Measurements from ENCODE around the gene DHRS3.

The DHRS3 gene

GRCh38 chr1:12637693-12638092 is 19.7 kb upstream of the DHRS3 start:
- DNase-seq: no peak

DNA sequence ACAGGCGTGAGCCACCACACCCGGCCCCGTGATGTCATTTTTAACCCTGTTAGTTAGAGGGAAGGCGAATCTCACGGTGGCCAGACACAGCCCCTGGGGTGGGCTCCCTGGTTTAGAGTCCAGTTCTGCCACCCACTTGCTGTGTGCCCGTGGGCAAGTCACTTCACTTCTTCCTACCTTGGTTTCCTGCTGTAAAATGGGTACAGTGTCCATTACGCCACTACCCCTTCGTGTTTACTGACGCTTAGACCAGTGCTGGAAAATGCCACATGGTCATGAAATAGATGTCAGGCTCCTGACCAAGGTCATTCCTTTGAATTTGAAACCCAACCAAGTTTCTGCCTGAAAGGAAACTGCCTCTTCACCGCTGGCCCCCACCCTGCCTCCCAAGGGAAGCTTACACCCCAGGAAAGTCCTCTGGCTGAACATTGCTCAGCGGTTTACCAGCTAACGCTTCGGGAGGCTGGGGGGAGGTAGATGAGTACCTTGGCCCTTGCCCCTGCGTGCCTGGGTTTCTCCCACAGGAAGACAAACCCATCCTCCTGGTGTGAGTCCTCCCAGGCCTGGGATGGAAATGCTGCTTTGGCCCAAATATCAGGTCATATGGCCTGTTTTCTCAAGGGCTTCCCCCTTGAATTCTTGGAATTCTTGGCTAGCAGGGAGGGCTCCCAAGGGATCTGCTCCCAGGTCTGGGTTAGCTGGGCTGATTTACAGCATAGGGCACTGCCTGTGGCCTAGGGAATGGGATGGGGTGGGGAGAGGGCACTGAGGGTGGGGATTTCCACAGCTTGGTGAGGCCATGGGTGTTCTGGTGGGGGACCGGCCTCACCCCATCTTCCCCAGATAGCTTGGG is 18.3 kb upstream of the DHRS3 start:
- DNase-seq: no peak

DNA sequence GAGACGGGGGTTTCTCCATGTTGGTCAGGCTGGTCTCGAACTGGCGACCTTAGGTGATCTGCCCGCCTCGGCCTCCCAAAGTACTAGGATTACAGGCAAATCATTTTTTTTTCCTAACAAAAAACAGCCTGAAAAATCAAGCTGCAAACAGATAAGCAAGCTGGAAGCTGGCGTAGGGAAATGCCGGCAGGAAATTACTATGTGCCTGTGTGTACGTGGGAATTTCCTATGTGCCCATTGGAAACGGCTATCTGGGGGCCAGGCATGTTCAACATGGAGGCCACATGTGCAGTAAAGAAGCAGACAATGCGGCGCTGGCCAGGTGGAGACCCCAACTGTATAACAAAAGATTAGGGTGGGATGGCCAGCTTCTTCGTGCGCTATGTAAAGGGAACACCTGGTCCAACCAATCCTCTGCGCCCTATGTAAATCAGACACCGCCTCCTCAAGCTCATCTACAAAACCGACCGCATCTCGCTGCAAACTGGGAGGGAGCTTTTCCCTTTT is 16.7 kb upstream of the DHRS3 start:
- no peak for DNase-seq

GRCh38 chr1:12634156-12634555 is 16.1 kb upstream of the DHRS3 start:
- no peak for DNase-seq

DNA sequence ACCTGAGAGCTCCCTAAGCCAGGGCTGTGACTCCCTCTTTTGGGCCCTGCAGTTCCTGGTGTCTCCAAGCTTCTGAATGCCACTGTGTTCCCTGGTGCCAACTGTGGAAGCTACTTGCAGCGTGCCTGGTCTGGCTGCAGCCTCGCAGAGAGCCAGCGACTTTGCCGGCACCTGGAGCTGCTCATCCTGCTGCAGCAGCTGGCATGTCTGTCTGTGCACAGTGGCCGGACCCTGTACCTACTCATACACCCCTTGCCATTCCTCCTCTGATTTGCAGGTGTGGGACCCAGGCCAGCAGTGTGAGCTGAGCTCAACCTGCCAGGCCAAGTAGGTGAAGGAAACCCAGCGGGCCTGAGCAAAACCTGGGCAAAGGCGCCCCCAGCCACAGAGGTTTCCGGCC is 13.6 kb upstream of the DHRS3 start:
- DNase-seq: no peak

DNA sequence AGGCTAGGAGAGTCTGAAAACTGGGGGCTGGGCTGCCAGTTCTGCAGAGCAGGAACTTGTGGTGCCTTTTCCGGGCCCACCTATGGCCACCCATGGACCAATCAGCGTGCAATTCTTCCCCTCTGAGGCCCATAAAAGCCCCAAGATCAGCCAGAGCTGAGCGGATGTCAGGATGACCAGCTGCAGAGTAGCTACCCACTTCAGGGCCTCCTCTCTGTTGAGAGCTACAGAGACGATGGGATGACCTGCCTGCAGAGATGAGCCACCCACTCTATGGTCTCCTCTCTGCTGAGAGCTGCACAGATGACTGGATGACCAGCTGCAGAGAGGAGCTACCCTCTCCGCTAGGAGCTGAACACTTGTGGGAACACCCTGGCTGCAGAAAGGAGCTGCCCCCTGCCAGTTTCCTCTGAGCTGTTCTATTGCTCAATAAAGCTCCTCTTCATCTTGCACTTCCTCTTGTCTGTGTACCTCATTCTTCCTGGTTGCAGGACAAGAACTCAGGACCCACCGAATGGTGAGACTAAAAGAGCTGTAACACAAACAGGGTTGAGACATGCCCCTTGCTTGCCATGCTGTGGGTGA is 13.0 kb upstream of the DHRS3 start:
- DNase-seq: no peak

DNA sequence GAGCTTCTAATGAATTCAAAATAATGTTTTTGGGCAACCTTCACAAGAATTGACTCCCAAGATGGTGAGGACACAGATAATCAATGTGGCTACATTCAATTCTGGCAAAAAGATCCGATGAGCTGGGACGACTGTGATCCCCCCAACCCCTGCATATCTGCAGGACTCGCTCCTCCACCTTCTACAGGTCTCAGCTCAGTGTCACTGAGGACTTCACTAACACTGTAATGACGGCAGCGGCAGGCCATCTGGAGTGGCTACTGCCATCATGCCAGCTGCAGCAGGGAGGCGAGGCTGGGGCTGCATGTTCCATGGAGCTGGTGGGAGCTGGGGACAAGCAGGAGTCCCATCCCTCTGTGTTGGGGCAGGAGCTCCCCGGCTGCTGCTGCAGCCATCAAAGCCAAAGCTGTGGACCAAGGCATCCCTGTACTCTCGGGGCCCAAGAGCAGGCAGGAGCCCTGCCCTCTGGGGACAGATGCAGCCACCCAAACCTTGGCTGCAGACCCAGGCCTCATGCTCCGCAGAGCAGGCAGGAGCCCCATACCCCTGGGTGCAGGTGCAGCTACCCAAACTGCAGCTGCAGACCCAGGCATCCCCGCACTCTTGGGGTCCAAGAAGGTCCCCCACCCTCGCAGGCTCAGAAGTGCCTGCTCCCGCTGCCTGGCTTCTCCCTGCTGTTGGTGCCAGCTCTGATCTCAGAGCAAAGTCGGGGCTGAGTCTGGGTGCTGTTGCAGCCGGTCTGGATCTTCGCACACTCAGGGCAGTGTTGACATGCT is 12.2 kb upstream of the DHRS3 start:
- no peak for DNase-seq

DNA sequence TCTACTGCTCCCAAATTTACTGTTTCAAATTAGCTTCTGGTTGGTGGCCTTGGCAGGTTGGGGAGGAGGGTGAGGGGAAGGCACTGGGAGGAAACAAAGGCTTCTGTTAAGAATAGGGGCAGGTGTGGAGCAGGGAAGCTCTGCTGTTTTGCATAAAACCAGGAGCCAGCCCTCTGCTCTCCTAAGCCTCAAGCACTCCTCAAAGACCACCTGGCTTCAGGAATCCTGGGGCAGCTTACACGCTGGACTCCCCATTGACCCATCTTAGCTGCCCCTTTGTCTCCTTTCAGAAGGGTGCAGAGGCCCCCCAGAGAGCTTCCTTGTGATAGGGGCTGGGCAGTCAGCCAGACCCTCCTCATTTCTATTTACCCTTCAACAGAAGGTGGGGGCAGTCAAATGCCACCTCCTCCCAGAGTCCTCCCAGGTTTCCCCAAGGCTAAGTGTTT is 11.5 kb upstream of the DHRS3 start:
- DNase-seq: no peak

DNA sequence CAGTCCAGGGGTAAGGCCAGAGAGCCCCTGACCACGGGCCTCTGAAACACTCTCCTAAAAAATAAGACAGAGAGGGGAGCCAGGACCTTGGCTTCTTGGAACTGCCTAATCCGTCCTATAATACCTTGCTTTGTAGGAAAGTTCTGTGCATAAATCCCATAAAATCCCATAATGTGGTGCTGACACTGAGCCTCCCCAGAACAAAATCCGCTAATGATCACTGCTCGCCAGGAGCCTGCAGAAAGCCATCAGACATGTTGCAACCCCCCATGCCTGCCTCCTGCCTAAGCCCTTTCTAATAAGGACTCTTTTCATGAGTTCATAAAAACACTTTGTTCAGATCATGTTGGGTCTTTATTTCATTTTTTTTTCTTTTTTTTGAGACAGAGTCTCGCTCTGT is 9.3 kb upstream of the DHRS3 start:
- DNase-seq: no peak

GRCh38 chr1:12626888-12627287 is 8.9 kb upstream of the DHRS3 start:
- DNase-seq: no peak

DNA sequence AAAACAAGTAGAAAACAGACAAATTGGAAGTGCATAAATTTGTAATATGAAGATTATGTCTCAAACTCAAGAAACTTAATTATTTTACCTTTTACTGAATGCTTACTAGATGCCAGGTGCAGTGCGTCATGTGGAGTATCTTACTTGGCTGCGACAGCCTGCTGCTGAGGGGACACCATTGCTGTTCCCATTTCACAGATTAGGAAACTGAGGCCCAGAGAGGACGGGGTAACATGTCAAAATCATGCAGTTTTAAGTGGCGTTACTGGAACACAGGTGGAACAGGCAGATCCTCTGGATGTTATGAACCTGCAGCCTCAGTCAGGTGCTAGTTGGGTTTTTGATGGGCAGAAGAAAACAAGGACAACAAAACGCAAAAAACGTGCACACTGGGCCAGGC is 7.3 kb upstream of the DHRS3 start:
- DNase-seq: no peak

DNA sequence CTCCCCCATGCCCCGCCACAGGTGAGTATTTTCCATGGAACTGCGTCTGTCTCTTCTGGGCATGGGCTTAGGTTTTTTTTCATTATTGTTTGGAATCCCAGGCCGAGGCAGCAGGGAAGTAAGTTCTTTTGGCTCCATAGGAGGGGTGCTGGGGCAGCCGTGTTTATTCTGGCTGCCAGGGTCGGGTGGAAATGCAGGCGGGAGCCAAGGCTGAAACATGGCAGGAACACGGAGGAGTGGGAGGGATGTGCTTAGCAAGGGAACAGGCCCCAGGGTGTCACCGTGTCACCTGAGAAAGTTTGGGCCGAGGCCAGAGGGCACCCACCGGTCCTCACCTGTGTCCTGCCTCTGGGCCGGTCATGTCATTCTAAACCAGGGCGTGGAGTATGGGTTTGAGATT is 4.5 kb upstream of the DHRS3 start:
- DNase-seq: no peak

GRCh38 chr1:12621346-12622335 is 3.6 kb upstream of the DHRS3 start:
- DNase-seq: no peak

DNA sequence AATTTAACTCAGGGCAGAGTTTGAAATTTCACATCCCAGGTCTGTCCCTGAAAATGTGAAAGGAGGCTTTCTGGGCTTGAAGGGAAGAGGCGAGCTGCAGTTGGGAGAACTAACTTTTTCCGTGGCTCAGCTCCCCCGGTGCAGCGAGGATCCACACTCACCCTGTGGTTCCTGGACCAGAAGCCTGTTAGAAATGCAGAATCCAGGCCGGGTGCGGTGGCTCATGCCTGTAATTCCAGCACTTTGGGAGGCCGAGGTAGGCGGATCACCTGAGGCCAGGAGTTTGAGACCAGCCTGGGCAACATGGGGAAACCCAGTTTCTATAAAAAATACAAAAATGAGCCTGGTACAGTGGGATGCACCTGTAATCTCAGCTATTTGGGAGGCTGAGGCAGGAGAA is 2.9 kb upstream of the DHRS3 start:
- no peak for DNase-seq

DNA sequence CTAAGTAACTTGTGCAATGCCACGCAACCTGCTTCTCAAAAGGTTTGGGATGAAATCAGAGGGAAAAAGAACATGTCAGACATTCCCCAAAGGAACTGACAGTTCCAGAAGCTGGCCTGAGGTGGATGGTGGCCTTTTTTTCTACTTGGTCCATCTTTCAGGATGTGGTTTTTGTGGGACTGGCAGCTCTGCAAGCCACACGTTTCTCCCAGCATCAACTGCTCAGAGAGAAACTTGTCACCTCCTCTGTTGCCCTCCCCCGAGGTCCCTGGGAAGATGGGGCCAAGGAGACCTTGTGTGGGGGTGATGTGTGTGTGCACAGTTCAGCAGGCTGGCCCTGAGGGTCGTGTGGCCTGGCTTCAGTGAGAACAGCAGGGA is 2.5 kb upstream of the DHRS3 start:
- no peak for DNase-seq

DNA sequence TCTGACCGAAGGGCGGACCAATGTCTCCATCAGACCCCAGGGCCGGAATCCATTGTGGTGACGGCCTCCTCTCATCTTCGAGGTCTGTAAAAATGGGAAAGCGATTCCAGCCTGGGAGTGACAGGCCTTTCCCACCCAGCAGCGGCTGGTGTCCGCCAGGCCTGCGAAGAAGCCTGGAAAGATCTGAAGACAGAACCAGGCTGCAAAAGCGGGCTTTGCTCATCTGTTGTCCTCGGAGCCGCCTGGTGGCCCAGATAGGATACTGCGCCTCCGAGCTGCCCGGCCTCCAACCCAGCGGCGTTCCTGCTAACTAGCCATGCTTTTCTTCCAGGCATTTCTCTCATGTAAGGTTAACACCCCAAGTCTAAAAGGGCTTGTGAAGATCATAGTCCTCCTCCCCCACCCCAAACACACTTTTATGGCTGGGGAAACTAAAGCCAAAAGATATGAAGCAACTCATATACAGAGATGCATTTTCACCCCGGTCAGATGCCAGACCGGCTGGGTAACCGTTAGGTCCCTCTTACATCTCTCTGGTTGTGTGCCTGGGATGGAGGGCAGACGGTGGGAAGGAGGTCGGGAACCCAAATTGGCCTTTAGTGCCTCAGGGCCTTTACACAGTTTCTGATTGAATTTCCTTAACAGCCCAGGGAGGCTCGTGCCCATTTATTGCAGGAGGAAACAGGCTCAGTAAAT is 1.9 kb upstream of the DHRS3 start:
- DNase-seq: peak; percentile 72

DNA sequence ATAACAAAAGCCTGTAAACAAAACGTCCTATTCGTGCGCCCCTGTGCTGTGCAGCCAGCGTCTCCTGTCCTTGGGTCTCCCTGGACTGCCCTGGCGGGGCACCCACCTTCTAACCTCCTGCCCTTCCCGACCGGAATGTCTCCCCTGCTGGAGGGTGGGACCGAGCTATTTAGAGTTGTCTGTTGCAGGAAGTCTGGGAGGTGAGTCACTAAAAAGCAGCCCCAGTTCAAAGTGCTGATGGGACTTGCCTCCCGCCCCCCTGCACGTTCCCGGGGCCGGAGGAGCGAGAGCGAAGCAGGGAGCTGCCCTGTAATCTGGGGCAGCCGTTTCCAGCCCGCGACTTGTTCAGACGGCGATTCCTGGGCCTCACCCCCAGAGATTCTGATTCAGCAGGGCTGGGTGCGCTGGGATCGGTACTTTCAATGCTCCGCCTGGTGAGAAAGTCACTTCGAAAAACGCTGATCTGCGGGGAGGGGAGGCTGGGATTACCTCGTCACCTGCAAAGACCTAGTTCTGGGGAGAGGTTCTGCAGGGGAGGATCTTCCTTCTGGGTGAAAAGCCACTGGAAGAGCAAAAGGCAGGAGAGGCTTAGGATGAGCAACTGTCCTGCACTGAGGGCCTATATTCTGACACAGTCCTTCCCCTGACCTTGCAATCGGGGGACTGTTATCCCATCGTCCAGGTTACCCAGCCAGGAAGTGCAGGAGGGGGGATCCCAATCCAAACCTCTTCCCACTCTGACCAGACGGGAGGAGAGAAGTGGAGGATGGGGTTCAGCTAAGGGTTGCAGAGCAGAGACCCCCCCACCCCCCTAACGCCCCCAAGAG is 1.2 kb upstream of the DHRS3 start:
- DNase-seq: peak; percentile 61

GRCh38 chr1:12618661-12618964 is 603 bp upstream of the DHRS3 start:
- DNase-seq: no peak

DNA sequence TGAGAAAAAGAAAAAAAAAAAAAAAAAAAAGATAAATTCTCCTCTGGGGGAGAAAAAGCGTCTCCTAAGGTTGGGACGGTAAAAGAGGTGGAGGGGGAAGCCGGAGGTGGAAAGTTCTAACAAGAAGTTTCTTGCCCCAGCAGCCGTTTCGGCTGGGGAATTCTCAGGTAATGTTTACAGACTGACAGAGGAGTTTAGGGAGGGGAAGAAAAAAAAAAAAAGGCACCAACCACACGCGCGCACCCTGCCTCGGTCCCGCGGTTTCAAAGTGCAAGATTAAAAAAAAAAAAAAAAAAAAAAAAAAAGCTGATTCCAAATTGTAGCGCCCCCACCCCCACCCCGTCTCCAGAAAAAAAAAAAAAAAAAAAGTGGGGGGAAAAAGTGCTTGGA is 504 bp downstream of the DHRS3 start:
- peak; percentile 45 for DNase-seq

DNA sequence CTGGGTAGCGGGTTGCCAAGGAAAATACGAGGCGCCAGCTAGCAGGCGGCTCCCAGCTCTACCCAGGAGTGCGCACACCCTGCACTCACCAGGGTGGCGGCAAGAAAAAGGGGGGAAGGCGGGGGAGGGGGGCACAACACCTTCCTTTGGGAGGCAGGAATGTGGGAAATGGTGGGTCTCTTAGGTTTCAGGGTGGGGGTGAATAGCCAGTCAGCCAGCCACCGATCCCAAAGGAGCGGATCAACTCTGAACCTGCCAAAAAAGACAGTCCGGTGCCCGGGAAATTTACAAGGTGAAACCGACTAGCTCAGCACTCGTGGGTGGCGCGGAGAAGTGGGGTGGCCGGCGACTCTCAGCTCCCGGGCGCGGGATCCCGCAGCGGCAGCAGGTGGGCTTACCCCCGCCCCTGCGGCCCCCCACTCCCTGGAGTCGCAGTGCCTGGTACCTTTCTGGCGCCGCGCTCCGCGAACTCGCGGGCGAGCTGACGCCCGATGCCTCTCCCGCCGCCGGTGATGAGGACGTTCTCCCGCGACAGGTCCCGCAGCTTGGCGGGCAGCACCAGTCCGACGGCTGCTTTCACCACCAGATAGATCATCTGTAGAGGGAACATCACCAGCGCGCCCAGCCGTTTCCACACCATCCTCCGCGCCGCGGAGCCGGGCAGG is 1.2 kb downstream of the DHRS3 start:
- DNase-seq: no peak

Data from T-helper 9 cell (primary cell).